ENCODE data around the gene IFI27L1.

GRCh38 chr14:94054936-94055335 is 26.2 kb upstream of the IFI27L1 start:
- TF ChIP-seq, protein P1, sequence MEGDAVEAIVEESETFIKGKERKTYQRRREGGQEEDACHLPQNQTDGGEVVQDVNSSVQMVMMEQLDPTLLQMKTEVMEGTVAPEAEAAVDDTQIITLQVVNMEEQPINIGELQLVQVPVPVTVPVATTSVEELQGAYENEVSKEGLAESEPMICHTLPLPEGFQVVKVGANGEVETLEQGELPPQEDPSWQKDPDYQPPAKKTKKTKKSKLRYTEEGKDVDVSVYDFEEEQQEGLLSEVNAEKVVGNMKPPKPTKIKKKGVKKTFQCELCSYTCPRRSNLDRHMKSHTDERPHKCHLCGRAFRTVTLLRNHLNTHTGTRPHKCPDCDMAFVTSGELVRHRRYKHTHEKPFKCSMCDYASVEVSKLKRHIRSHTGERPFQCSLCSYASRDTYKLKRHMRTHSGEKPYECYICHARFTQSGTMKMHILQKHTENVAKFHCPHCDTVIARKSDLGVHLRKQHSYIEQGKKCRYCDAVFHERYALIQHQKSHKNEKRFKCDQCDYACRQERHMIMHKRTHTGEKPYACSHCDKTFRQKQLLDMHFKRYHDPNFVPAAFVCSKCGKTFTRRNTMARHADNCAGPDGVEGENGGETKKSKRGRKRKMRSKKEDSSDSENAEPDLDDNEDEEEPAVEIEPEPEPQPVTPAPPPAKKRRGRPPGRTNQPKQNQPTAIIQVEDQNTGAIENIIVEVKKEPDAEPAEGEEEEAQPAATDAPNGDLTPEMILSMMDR (IDR thresholded peaks at IDR 0.05) = no peak
- TF ChIP-seq ZFX (IDR thresholded peaks at IDR 0.05; ENCODE audit: borderline replicate concordance) = no peak
